Glutamatergic neuron (in vitro differentiated cells): Measurements from ENCODE around the gene OTUB2. TPM values are rescaled to one million over a fixed set of nuclear protein-coding genes. Genes with fewer than 3 reads are reported as not detected.

Source experiments
- DNase-seq: peaks from one replicate; pipeline ENCODE4 v3.0.0; 2022
- H3K27ac Mint-ChIP-seq: one replicate; pipeline ENCODE4 v1.8.0; 2020; ENCODE audit warnings: mild to moderate bottlenecking, mixed read lengths, inconsistent platforms; ENCODE audit not compliant: unreplicated experiment
- H3K27me3 Mint-ChIP-seq: one replicate; pipeline ENCODE4 v1.8.0; 2020; ENCODE audit warnings: mild to moderate bottlenecking, moderate library complexity, mixed read lengths, inconsistent platforms; ENCODE audit not compliant: unreplicated experiment
- H3K36me3 Mint-ChIP-seq: one replicate; pipeline ENCODE4 v1.8.0; 2020; ENCODE audit warnings: mild to moderate bottlenecking, mixed read lengths, inconsistent platforms; ENCODE audit not compliant: unreplicated experiment
- H3K4me1 Mint-ChIP-seq: one replicate; pipeline ENCODE4 v1.8.0; 2020; ENCODE audit warnings: mild to moderate bottlenecking, low read depth, mixed read lengths, inconsistent platforms; ENCODE audit not compliant: unreplicated experiment
- H3K4me3 Mint-ChIP-seq: one replicate; pipeline ENCODE4 v1.8.0; 2020; ENCODE audit warnings: mild to moderate bottlenecking, mixed read lengths, inconsistent platforms; ENCODE audit not compliant: unreplicated experiment
- H3K9me3 Mint-ChIP-seq: one replicate; pipeline ENCODE4 v1.8.0; 2020; ENCODE audit warnings: mild to moderate bottlenecking, moderate library complexity, mixed read lengths, inconsistent platforms; ENCODE audit not compliant: unreplicated experiment
- CTCF ChIP-seq: fragments of 200-600 bp; sonication (generic); IDR thresholded peaks from one replicate; pipeline ENCODE4 v1.5.0; 2021; ENCODE audit not compliant: partially characterized antibody, unreplicated experiment
- total RNA-seq: library from RNA; stranded (reverse); fragmentation: NEBNext Ultra II Directional; extraction: Animal tissue kit (Norgen Biotek cat#: 25700); gene quantifications from one replicate; pipeline ENCODE4 v1.2.1, GENCODE V29; 2021; ENCODE audit not compliant: unreplicated experiment

OTUB2 gene
- total RNA-seq, 1 donor from 2014 or later: 5.5 TPM

GRCh38 chr14:94038510-94038909, 12.4 kb downstream of the OTUB2 start:
- no peak for TF ChIP-seq CTCF
- no peak overlapping the region for H3K4me3 Mint-ChIP-seq
- peaks cover 6% of the 10 kb centered on the region for H3K27me3 Mint-ChIP-seq
- DNase-seq: no peak
- H3K4me1 Mint-ChIP-seq: peaks cover 7% of the 10 kb centered on the region
- no peak overlapping the region for H3K27ac Mint-ChIP-seq
- H3K36me3 Mint-ChIP-seq: peaks cover 4% of the 10 kb centered on the region
- peaks cover 4% of the 10 kb centered on the region for H3K9me3 Mint-ChIP-seq

DNA sequence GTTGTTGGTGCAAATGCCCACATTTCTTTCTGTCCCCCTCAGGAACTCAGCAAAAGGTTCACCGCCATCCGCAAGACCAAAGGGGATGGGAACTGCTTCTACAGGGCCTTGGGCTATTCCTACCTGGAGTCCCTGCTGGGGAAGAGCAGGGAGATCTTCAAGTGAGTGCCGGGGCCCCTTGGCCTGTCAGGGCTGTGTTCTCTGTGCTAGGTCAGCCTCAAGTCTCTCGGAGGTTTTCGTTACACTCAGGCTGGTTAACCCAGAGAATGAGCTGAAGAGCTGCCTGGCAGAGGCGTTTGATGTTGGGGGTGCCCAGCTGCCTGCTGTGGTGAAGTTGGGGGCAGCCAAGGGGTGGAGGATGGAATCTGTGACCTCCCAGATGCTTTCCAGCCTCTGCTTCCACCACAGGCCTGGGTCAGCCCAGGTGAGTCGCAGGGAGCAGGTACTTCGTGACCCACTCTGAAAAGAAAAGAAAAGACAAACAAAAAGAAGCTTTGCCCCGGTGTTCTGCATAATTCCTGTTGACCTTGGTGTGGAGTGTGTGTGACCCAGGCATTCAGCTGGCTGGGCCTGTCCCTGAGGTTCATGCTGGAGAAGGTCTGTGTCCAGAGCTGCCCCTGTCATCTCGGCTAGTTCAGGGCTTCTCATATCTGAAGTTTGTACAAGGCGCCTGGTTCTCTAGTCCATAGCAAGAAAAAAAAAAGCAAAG, 12.9 kb downstream of the OTUB2 start:
- Mint-ChIP-seq H3K4me3 (no peak overlapping the region), H3K27me3 (peaks cover 10% of the 10 kb centered on the region), H3K4me1 (peaks cover 12% of the 10 kb centered on the region), H3K36me3 (peaks cover 4% of the 10 kb centered on the region), H3K9me3 (peaks cover 5% of the 10 kb centered on the region), H3K27ac (no peak overlapping the region)
- TF ChIP-seq CTCF: no peak
- DNase-seq: no peak

DNA sequence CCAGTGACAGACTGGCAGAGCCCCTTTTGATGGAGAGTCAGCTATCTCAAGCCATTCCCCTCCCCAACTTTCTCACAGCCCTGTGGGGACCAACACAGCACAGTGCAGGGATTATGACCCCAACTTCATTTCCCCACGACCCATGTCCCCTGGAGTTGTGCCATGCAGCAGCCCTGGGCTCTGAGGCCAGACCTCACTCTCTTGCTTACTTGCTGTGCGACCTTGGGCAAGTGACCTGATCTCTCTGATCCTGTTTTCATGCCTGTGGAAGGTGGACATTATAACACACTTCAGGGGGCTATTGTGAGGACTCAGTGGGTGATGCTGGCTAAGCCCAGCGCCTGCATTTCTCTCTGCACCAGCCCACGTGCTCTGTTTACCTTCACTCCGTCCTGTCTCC, 14.1 kb downstream of the OTUB2 start:
- Mint-ChIP-seq H3K36me3 (peaks cover 4% of the 10 kb centered on the region), H3K27ac (no peak overlapping the region), H3K4me1 (peaks cover 12% of the 10 kb centered on the region), H3K9me3 (peaks cover 8% of the 10 kb centered on the region), H3K27me3 (peaks cover 10% of the 10 kb centered on the region), H3K4me3 (no peak overlapping the region)
- no peak for TF ChIP-seq CTCF
- no peak for DNase-seq

DNA sequence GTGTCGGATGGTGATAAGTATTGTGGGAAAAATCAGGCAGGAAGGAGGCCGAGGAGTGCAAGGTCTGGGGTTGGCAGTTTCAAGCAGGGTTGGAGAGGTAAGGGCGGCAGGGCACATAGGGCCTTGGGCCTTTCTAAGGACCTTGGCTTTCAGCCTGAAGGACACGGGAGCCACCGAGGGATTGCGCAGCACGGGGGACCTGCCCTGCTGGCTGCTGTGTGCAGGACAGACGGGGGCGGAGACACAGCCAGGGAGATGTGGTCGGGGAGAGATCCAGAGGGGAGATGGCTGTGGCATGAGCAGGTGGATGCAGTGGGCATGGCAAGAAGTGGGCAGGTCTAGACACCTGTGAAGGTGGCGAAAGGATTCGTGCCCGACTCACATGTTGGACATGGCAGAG, 14.7 kb downstream of the OTUB2 start:
- peaks cover 11% of the 10 kb centered on the region for H3K9me3 Mint-ChIP-seq
- TF ChIP-seq CTCF: no peak
- no peak overlapping the region for H3K4me3 Mint-ChIP-seq
- peaks cover 4% of the 10 kb centered on the region for H3K36me3 Mint-ChIP-seq
- peaks cover 10% of the 10 kb centered on the region for H3K27me3 Mint-ChIP-seq
- peaks cover 12% of the 10 kb centered on the region for H3K4me1 Mint-ChIP-seq
- H3K27ac Mint-ChIP-seq: no peak overlapping the region
- no peak for DNase-seq

GRCh38 chr14:94041551-94042346, 15.6 kb downstream of the OTUB2 start:
- no peak for DNase-seq
- Mint-ChIP-seq H3K27ac (no peak overlapping the region), H3K4me1 (peaks cover 7% of the 10 kb centered on the region), H3K4me3 (no peak overlapping the region), H3K9me3 (peaks cover 11% of the 10 kb centered on the region), H3K27me3 (peaks cover 10% of the 10 kb centered on the region), H3K36me3 (peaks cover 4% of the 10 kb centered on the region)
- no peak for TF ChIP-seq CTCF
